Body of pancreas (tissue), 4 donors: ENCODE data around the gene MMP17. TPM values are rescaled to one million over a fixed set of nuclear protein-coding genes. Genes with fewer than 3 reads are reported as not detected.

ENCODE experiments used
- ATAC-seq: fragments of 150-250 bp; one replicate; pipeline ENCODE4 v1.9.1; 2016
- DNase-seq, 4 donors: peaks; one replicate each; pipeline ENCODE4 v3.0.0-alpha.2; 2019
- H3K27ac ChIP-seq, 4 donors: fragments of 200-600 bp; sonication (generic); 1 replicate in 3 of 4; 2 replicates in 1 of 4; pipeline versions ENCODE4 v1.5.1 to v1.6.1; 2016 to 2019; ENCODE audit warnings: mild to moderate bottlenecking in 1 of 4, mixed read lengths in 1 of 4, moderate library complexity in 1 of 4
- H3K27me3 ChIP-seq, 2 donors: fragments of 200-600 bp; sonication (generic); one replicate each; pipeline ENCODE4 v1.6.0; 2016; ENCODE audit warnings: mild to moderate bottlenecking in 1 of 2
- H3K36me3 ChIP-seq, 2 donors: fragments of 200-600 bp; sonication (generic); replicated peaks in 1 of 2; 2 replicates each; pipeline ENCODE4 v1.5.1; 2016; ENCODE audit warnings: low read depth in 2 of 2; ENCODE audit not compliant: insufficient read depth in 1 of 2
- H3K4me1 ChIP-seq: fragments of 200-600 bp; sonication (generic); one replicate; pipeline ENCODE4 v1.6.0; 2016
- H3K4me3 ChIP-seq, 2 donors: fragments of 200-600 bp; sonication (generic); 1 replicate in 1 of 2; 2 replicates in 1 of 2; pipeline ENCODE4 v1.5.1; 2016 to 2019
- H3K9me3 ChIP-seq, 3 donors: fragments of 200-600 bp; sonication (generic); 1 replicate in 2 of 3; 2 replicates in 1 of 3; pipeline ENCODE4 v1.5.1; 2016
- CTCF ChIP-seq, 7 experiments: fragments of 450-650 bp in 4 of 7; fragments of 200-600 bp in 3 of 7; sonication (generic) in 3 of 7; IDR thresholded peaks; one replicate each; pipeline ENCODE4 v1.5.1; 2016 to 2019; ENCODE audit warnings: antibody characterized with exemption in 7 of 7
- POLR2A ChIP-seq, 3 donors: fragments of 450-650 bp; IDR thresholded peaks; one replicate each; pipeline ENCODE4 v1.6.1; 2016; ENCODE audit warnings: antibody characterized with exemption in 3 of 3, mild to moderate bottlenecking in 2 of 3
- WGBS, 2 donors: methylation state at CpG; one replicate each; pipeline ENCODE4 v1.1.5; 2017; 5-methylcytosine and 5-hydroxymethylcytosine counted together
- intact Hi-C: fragments of 100-400 bp; cut with DNase I; formaldehyde crosslinking; loops from one replicate; pipeline ENCODE4 v1.15.1; 2023
- total RNA-seq, 2 donors: library from RNA; depleted of rRNA; stranded (reverse); fragments of >200 nt; gene quantifications; one replicate each; pipeline ENCODE4 v1.1.0, GENCODE V29; 2016

The MMP17 gene
- total RNA-seq, 2 donors from 2014 or later: 2.6 to 6.7 TPM

GRCh38 chr12:131853832-131854797 is 25.9 kb downstream of the MMP17 start:
- Histone ChIP-seq H3K27me3 (no peaks in the 10 kb centered on the region), H3K27ac (no peak overlapping the region), H3K4me3 (no peak overlapping the region), H3K4me1 (peaks cover 7% of the 10 kb centered on the region), H3K9me3 (no peaks in the 10 kb centered on the region), H3K36me3 (no peaks in the 10 kb centered on the region)
- intact Hi-C loops: loop anchor here (10.0 kb wide), 1 partner anchor 141 kb away; no protein-coding TSS in a partner anchor
- DNase-seq: no peak
- TF ChIP-seq CTCF (IDR thresholded peaks at IDR 0.05) (no peak), POLR2A (IDR thresholded peaks at IDR 0.05) (no peak)
- ATAC-seq: no peak
- 61 to 67% methylated on average over 17 to 34 of the region's 35 CpGs for WGBS, 2 donors

GRCh38 chr12:131854861-131855476 is 26.8 kb downstream of the MMP17 start:
- H3K4me3 ChIP-seq: no peak overlapping the region
- no peak overlapping the region for H3K27ac ChIP-seq
- no peaks in the 10 kb centered on the region for H3K36me3 ChIP-seq
- WGBS, 2 donors: 70 to 73% methylated on average over 3 to 16 of the region's 16 CpGs
- no peak for DNase-seq
- no peaks in the 10 kb centered on the region for H3K27me3 ChIP-seq
- intact Hi-C loops: loop anchor here (10.0 kb wide), 1 partner anchor 140 kb away; no protein-coding TSS in a partner anchor
- H3K4me1 ChIP-seq: peaks cover 7% of the 10 kb centered on the region
- TF ChIP-seq CTCF (IDR thresholded peaks at IDR 0.05): no peak
- TF ChIP-seq POLR2A (IDR thresholded peaks at IDR 0.05): no peak
- no peak for ATAC-seq
- no peaks in the 10 kb centered on the region for H3K9me3 ChIP-seq

- Histone ChIP-seq H3K4me3 (no peak overlapping the region), H3K4me1 (peaks cover 7% of the 10 kb centered on the region), H3K9me3 (no peaks in the 10 kb centered on the region), H3K27ac (no peak overlapping the region), H3K36me3 (no peaks in the 10 kb centered on the region), H3K27me3 (no peaks in the 10 kb centered on the region)
- intact Hi-C loops: loop anchor here (10.0 kb wide), 1 partner anchor 139 kb away; no protein-coding TSS in a partner anchor
- 42 to 59% methylated on average over 6 to 30 of the region's 30 CpGs for WGBS, 2 donors
- TF ChIP-seq POLR2A (IDR thresholded peaks at IDR 0.05): no peak
- no peak for TF ChIP-seq CTCF (IDR thresholded peaks at IDR 0.05)
- ATAC-seq: no peak
- peak in 1 of 4 donors; percentile 63 for DNase-seq
These were observed 27.4 kb downstream of the MMP17 start for GRCh38 chr12:131855521-131856142.

GRCh38 chr12:131856366-131857097 is 28.3 kb downstream of the MMP17 start:
- no peak overlapping the region for H3K4me3 ChIP-seq
- ATAC-seq: no peak
- intact Hi-C loops: loop anchor here (10.0 kb wide), 1 partner anchor 138 kb away; no protein-coding TSS in a partner anchor
- H3K9me3 ChIP-seq: no peaks in the 10 kb centered on the region
- WGBS, 2 donors: 79 to 83% methylated on average over 10 of the region's 10 CpGs
- no peak for TF ChIP-seq CTCF (IDR thresholded peaks at IDR 0.05)
- no peak for TF ChIP-seq POLR2A (IDR thresholded peaks at IDR 0.05)
- H3K27me3 ChIP-seq: no peaks in the 10 kb centered on the region
- no peaks in the 10 kb centered on the region for H3K36me3 ChIP-seq
- H3K27ac ChIP-seq: no peak overlapping the region
- no peak for DNase-seq
- H3K4me1 ChIP-seq: peaks cover 1% of the 10 kb centered on the region
